H54 (cell line): ENCODE data around the gene CEP85.
"Not testable (repeated sequence)": the region's sequence is repeated elsewhere in the genome, so short reads cannot be mapped to it uniquely, and the experiment has no call there.

Experiments
- DNase-seq: peaks from one replicate; pipeline ENCODE4 v3.0.0; 2011; ENCODE audit warnings: low spot score, mixed read lengths; ENCODE audit not compliant: insufficient read length
- FAIRE-seq: peaks from 3 replicates; lab custom pipeline; 2011; peaks lifted over from hg19 to GRCh38; lab: Jason Lieb, UNC
- POLR2A ChIP-seq: IDR thresholded peaks from 2 replicates; pipeline ENCODE4 v1.6.1; 2011; ENCODE audit warnings: low read depth, mild to moderate bottlenecking, low read length

Gene CEP85

GRCh38 chr1:26287033-26287711 is 53.2 kb downstream of the CEP85 start:
- TF ChIP-seq POLR2A = no peak
- FAIRE-seq (no peak), DNase-seq (no peak)

GRCh38 chr1:26287811-26288210 is 53.8 kb downstream of the CEP85 start:
- no peak for FAIRE-seq
- TF ChIP-seq POLR2A = no peak
- DNase-seq = no peak

- DNase-seq = no peak
- TF ChIP-seq POLR2A = no peak
- FAIRE-seq = no peak
Measured at GRCh38 chr1:26288311-26288941, 54.4 kb downstream of the CEP85 start.

- FAIRE-seq (no peak), DNase-seq (no peak)
- no peak for TF ChIP-seq POLR2A
Measured at GRCh38 chr1:26289158-26290059, 55.4 kb downstream of the CEP85 start.

- DNase-seq (no peak), FAIRE-seq (no peak)
- TF ChIP-seq POLR2A = no peak
Measured at GRCh38 chr1:26290122-26290881, 56.3 kb downstream of the CEP85 start.

- no peak for DNase-seq
- TF ChIP-seq POLR2A = no peak
- FAIRE-seq = no peak
Measured at GRCh38 chr1:26290882-26291261, 56.9 kb downstream of the CEP85 start.

GRCh38 chr1:26291433-26291832 is 57.4 kb downstream of the CEP85 start:
- TF ChIP-seq POLR2A = no peak
- DNase-seq (no peak), FAIRE-seq (no peak)

- DNase-seq (no peak), FAIRE-seq (no peak)
- no peak for TF ChIP-seq POLR2A
Measured at GRCh38 chr1:26291939-26292338, 57.9 kb downstream of the CEP85 start.

- FAIRE-seq, DNase-seq: not testable (repeated sequence)
Measured at GRCh38 chr1:26292735-26293134, 58.7 kb downstream of the CEP85 start.

- DNase-seq = no peak
- no peak for FAIRE-seq
- no peak for TF ChIP-seq POLR2A
Measured at GRCh38 chr1:26293911-26294463, 60.0 kb downstream of the CEP85 start.

GRCh38 chr1:26295194-26296138 is 61.5 kb downstream of the CEP85 start:
- DNase-seq (no peak), FAIRE-seq (no peak)
- no peak for TF ChIP-seq POLR2A

GRCh38 chr1:26296340-26297056 is 62.5 kb downstream of the CEP85 start:
- DNase-seq (no peak), FAIRE-seq (no peak)
- no peak for TF ChIP-seq POLR2A
